KOPT-K1 (cell line): ENCODE results near the gene USP24.
"Not testable (repeated sequence)": the region's sequence is repeated elsewhere in the genome, so short reads cannot be mapped to it uniquely, and the experiment has no call there.

Source experiments
- H3K27ac ChIP-seq: fragments of 200-600 bp; sonication (generic); 2 replicates; pipeline ENCODE4 v1.5.1; 2016; ENCODE audit warnings: antibody characterized with exemption, mild to moderate bottlenecking, low read depth, low read length; ENCODE audit not compliant: poor library complexity, severe bottlenecking
- H3K36me3 ChIP-seq: fragments of 200-600 bp; sonication (generic); 2 replicates; pipeline ENCODE4 v1.5.1; 2017; ENCODE audit warnings: antibody characterized with exemption, mild to moderate bottlenecking, low read length, moderate library complexity; ENCODE audit not compliant: insufficient read depth
- H3K9me3 ChIP-seq: fragments of 200-600 bp; sonication (generic); 2 replicates; pipeline ENCODE4 v1.5.1; 2017; ENCODE audit warnings: antibody characterized with exemption, low read length, mild to moderate bottlenecking; ENCODE audit not compliant: insufficient read depth, poor library complexity, severe bottlenecking

Gene USP24

DNA sequence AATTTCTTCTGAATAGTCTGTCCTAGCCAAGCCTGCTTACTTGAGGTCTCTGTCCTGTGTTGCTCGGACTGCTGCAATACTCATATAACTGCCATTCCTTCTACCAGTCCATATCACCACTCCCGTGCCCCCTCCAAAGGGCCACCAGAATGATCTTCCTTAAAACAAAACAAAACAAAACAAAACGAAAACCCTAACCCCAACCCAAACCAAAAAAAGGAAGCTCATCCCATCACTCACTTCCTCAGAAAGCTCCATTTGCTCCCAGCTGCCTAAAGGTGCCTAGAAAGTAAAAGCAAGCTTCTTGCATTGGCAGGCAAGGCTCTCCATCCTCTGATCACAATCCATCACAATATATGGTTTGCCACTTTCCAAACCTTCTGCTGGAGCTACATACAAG, 20.3 kb downstream of the USP24 start:
- H3K9me3 ChIP-seq = no peaks in the 10 kb centered on the region
- peaks cover 25% of the 10 kb centered on the region for H3K36me3 ChIP-seq
- H3K27ac ChIP-seq = no peak overlapping the region

DNA sequence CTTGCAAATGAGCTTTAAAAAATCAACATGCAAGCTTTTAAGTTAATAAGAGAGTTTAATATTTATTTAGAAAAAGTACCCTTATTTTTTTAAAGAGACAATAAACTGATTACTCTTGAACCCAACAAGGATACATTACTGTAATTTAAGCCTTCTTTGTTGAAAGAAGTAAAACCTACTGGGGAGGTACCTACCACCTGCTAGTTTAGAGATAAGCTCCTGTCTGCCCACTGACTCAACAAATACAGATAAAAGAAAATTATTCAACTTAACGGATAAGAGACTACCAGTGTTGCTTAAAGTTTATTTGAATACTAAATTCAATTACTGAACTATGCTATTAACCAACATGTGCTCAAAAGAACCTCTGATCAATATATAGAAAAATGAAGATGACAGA, 23.1 kb downstream of the USP24 start:
- Histone ChIP-seq H3K9me3 (peaks cover 8% of the 10 kb centered on the region), H3K27ac (no peak overlapping the region), H3K36me3 (peaks cover 17% of the 10 kb centered on the region; the same call in 1 of the 2 replicates)

DNA sequence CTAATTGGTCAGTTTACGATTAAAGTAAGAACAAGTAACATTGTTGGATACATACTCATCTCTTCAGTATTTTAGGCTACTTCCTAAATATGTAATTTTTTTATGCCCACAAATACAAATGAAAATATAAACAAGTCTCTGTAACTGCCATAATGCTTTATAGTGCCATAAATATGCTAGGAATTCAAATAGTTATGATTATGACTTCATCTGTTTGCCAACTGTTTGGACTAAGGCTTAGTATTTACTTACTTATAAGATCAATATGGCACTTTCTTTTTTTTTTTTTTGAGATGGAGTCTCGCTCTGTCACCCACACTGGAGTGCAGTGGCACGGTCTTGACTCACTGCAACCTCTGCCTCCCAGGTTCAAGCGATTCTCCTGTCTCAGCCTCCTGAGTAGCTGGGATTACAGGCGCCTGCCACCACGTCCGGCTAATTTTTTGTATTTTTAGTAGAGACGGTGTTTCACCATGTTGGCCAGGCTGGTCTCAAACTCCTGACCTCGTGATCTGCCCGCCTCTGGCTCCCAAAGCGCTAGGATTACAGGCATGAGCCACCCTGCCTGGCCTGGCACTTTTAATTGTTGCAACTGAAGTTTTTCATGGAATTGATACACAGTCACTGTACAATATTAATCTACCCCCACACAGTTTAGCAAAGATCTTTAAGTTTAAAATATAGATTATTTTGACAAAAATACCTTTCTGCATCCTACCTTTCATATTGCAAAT, 23.8 kb downstream of the USP24 start:
- H3K27ac ChIP-seq, H3K9me3 ChIP-seq: not testable (repeated sequence)
- H3K36me3 ChIP-seq = peaks cover 17% of the 10 kb centered on the region; the same call in 1 of the 2 replicates

DNA sequence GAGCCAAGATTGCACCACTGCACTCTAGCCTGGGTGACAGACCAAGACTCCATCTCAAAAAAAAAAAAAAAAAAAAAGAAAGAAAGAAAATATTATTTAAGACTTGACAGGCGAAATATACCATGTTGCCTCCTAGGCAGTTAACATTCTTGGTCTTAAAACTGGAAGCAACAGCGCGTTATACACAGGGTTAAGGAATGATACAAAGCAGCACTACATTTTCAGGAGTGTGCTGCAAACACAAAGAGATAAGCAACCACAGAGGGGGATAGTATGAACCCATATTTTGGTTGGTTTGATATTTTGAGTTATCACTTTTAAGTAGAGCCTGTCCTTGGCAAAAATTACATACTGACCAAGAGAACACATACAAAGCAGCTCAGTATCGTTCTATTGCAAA, 25.1 kb downstream of the USP24 start:
- Histone ChIP-seq H3K36me3 (peaks cover 16% of the 10 kb centered on the region; the same call in 1 of the 2 replicates), H3K9me3 (peaks cover 21% of the 10 kb centered on the region), H3K27ac (no peak overlapping the region)

DNA sequence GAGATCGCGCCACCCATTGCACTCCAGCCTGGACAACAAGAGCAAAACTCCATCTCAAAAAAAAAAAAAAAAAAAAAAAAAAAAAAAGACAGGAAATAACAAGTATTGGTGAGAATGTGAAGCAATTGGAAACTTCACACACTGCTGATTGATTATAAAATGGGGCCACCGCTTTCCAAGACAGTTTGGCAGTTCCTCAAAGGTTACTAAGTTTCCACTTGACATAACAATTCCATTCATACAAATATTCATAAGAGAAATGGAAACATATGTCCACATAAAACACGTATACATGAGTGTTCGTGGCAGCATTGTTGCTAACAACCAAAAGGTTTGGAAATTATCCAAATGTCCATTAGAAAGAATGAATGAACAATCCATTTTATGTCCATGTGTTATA, 26.3 kb downstream of the USP24 start:
- Histone ChIP-seq H3K36me3 (0 out of 2 replicates have a peak, but pooled peaks cover 13% of the 10 kb centered on the region), H3K9me3 (peaks cover 33% of the 10 kb centered on the region), H3K27ac (no peak overlapping the region)

DNA sequence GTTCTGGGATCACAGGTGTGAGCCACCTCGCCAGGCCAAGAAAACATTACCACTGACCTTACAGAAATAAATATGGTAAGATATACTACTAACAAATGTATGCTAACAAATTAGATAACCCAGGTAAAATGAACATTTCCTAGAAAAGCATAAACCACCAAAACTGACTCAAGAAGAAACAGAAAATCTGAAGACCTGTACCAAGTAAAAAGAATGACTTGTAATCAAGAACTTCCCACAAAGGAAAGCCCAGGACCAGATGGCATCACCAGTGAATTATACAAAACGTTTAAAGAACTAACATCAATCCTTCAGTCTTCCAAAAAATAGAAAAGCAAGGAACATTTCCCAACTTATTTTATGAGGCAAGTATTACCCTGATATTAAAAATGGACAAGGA, 29.3 kb downstream of the USP24 start:
- no peak overlapping the region for H3K27ac ChIP-seq
- 0 out of 2 replicates have a peak, but pooled peaks cover 7% of the 10 kb centered on the region for H3K36me3 ChIP-seq
- peaks cover 37% of the 10 kb centered on the region for H3K9me3 ChIP-seq

DNA sequence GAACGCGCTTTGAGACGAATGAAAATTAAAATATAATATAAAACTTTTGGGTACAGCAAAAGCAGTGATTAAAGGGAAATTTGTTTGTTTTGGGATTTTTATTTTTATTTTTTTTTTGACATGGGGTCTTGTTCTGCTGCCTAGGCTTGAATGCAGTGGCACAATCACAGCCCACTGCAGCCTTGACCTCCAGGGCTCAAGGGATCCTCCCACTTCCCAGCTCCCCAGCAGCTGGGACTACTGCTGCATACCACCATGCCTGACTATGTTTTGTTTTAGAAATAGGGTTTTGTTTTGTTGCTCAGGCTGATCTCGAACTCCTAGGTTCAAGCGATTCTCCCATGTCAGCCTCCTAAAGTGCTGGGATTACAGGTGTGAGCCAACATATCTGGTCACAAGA, 30.3 kb downstream of the USP24 start:
- peaks cover 37% of the 10 kb centered on the region for H3K9me3 ChIP-seq
- H3K27ac ChIP-seq = no peak overlapping the region
- H3K36me3 ChIP-seq = 0 out of 2 replicates have a peak, but pooled peaks cover 7% of the 10 kb centered on the region

DNA sequence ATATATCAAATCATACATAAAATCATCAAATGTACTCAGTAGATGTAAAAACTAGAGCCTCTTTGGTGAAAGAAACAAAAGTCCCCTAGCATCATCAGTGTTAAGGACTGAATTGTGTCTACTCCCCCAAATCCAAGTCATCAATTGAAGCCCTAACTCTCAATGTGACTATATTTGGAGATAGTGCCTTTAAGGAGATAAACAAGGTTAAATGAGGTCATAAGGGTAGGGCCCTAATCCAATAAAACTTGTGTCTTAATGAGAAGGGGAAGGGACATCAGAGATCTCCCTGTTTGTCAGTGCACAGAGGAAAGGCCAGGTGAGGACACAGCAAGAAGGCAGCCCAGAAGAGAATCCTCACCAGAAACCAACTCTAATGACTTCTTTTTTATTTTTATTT, 33.5 kb downstream of the USP24 start:
- Histone ChIP-seq H3K27ac (no peak overlapping the region), H3K9me3 (peaks cover 28% of the 10 kb centered on the region), H3K36me3 (peaks cover 7% of the 10 kb centered on the region)

DNA sequence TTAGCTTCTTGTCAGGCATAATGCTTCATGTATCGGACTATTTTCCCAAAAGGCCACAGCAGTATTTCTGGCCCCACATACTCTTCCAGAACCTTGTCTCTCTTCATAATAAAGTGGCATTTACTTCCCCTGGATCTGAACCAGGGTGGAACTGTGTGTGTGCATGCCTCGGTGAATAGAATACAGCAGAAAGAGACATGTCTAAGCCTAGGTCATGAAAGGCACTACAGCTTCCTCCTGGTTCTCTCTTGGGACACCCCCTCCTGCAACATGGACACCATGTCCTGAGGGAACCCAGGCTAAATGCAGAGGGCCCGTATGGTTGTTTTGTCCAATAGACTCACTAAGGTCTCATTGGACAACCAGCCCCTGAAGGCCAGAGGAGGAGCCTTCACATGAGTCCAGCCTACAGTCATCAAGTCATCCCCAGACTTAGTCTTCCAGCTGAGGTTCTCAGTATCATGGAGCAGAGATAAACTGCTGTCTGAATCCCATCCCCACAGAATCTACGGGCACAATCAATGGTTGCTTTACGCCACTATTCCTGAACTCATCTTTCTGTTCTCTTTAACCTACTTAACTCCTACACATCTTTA, 35.0 kb downstream of the USP24 start:
- peaks cover 16% of the 10 kb centered on the region for H3K9me3 ChIP-seq
- peaks cover 12% of the 10 kb centered on the region for H3K36me3 ChIP-seq
- no peak overlapping the region for H3K27ac ChIP-seq

DNA sequence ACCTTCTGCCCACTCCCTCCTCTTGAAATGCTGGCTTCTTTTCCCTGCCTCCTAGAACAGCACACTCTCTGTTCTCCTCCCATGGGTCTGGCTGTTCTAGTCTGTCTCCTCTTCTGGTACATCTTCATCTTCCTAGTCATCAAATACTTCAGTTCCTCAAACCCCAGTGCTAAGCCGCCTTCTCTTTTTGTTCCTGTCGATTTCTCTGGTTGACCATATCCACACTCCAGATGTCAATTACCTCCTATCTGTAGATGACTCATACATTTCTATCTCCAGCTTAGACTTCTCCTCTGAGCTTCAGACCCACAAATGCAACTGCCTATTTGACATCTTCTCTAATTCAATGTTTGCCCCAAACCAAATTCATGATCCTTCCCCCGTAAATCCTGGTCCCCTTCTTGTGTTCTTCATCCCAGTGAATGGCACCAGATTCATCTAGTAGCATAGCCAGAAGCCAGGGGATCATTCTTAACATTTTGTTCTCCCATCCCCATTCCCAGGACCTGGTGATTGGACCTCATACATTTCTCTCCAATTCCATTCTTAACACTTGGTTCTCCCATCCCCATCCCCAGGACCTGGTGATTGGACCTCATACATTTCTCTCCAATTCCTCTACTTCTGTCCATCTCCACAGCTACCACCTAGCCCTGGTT, 35.9 kb downstream of the USP24 start:
- Histone ChIP-seq H3K36me3 (peaks cover 17% of the 10 kb centered on the region), H3K27ac (no peak overlapping the region), H3K9me3 (peaks cover 8% of the 10 kb centered on the region)

DNA sequence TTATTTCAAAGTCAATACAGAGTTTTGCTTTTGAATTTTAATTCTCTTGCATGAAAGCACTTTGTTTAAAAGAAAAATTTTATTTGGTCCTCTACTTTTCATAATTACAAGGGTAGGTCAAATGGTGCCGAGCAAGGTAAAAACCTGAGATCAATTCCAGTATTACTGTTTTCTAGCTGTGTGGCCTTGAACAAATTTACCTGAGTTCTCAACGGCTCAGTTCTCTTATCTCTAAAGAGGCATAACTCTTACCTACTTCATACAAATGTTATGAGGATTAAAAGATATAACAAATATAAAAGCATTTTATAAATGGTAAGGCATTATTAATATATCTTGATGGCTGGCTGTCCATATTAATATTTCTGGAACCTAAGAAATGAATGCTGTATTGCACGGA, 42.5 kb downstream of the USP24 start:
- Histone ChIP-seq H3K9me3 (no peaks in the 10 kb centered on the region), H3K36me3 (peaks cover 71% of the 10 kb centered on the region)

DNA sequence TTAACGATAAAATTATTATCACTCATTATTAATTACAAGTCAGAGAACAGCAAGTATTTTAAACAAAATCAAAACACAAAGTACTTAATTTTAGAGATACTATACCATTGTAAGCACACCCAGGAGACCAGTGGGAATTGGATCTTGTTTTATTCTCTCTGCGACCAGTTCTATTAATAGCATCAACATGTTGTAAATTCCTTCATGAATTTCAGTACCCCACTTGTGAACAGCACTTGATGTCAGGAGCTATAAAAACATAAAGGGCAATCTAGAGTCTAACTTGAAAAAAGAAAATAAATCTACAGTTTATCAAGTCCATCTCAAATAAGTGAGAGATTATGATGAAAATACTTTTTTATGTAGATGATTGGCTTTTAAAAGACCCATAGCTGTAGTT, 42.9 kb downstream of the USP24 start:
- no peak overlapping the region for H3K27ac ChIP-seq
- no peaks in the 10 kb centered on the region for H3K9me3 ChIP-seq
- H3K36me3 ChIP-seq = peaks cover 75% of the 10 kb centered on the region

More for the DNA sequence above, 42.5 kb downstream of the USP24 start:
- no peak overlapping the region for H3K27ac ChIP-seq

DNA sequence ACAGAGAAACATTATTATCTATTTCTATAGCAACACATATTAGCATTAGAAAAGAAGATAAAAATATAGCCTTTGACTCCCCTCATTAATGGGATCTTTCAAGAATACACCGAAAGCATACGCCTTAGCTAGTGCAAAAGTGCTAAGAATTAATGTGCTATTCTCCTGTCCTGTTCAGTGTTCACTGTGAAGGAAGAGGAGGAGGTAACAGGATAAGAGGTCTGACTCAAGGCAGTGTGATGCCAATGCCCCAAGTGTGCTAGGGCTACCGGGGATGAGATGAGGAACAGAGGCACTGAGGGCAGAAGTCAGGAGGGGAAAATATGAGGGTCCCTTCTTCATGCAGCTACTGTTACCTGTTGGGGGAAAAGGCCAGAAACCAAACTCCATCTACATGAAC, 43.5 kb downstream of the USP24 start:
- Histone ChIP-seq H3K36me3 (peaks cover 75% of the 10 kb centered on the region), H3K27ac (no peak overlapping the region), H3K9me3 (no peaks in the 10 kb centered on the region)

DNA sequence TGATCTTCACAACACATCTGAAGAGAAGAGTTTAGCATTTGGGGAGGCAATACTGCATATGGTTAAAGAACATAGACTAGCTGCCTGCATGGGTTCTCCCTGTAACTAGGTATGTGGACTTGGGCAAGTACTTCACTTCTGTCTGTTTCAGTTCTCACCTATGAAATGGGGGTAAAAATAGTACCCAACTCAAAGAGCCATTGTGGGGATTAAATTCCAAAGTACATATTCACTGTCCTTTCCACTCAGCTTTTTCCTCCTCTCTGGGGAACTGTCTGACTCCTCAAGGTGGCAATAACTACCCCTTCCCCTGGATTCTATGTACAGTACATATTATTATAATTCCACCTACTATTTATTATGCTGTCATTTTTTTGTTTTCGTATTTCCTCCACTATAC, 44.7 kb downstream of the USP24 start:
- no peak overlapping the region for H3K27ac ChIP-seq
- H3K36me3 ChIP-seq = peaks cover 79% of the 10 kb centered on the region

DNA sequence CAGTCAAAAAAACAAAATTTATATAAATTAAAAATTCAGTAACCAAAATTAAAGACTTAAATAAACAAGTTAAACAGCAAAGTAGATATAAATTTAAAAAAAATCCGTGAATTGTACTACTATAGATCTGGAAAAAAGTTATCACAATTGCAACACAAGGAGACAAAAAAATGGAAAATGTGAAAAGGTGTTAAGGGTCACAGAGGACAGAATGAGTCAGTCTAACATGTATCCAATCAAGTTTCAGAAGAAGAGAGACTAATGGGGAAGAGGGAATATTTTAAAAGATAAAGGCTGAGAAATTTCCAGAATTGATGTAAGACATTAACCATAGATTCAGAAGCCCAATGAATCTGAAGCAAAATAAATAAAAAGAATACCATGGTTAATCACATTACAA, 46.0 kb downstream of the USP24 start:
- Histone ChIP-seq H3K9me3 (no peaks in the 10 kb centered on the region), H3K36me3 (peaks cover 86% of the 10 kb centered on the region), H3K27ac (no peak overlapping the region)

More for the DNA sequence above, 44.7 kb downstream of the USP24 start:
- no peaks in the 10 kb centered on the region for H3K9me3 ChIP-seq
